HepG2 (cell line): ENCODE data around the gene DDX39B. TPM values are rescaled to one million over a fixed set of nuclear protein-coding genes. Genes with fewer than 3 reads are reported as not detected.

Experiments
- ATF7-NPFF ChIP-seq: sonication (generic); formaldehyde crosslinking; IDR thresholded peaks from 2 replicates; pipeline ENCODE4 v1.8.1; 2023; ENCODE audit warnings: mild to moderate bottlenecking, low read depth, missing genetic modification reagents, moderate library complexity
- CHD4 ChIP-seq: fragments of 200-600 bp; sonication (generic); IDR thresholded peaks from 2 replicates; pipeline ENCODE4 v1.7.0; 2017; ENCODE audit warnings: mild to moderate bottlenecking, low read length, borderline replicate concordance
- ETV5 ChIP-seq: IDR thresholded peaks from 2 replicates; pipeline ENCODE4 v1.6.1; 2018; ENCODE audit warnings: missing biosample characterization, missing genetic modification reagents, inconsistent platforms, borderline replicate concordance
- ETV6 ChIP-seq: sonication (generic); formaldehyde crosslinking; conservative IDR thresholded peaks from 2 replicates; pipeline ENCODE4 v1.4.0; 2020; ENCODE audit warnings: missing genetic modification reagents
- GPN1 ChIP-seq: sonication (generic); formaldehyde crosslinking; IDR thresholded peaks from 2 replicates; pipeline ENCODE4 v1.5.1; 2020; ENCODE audit warnings: missing genetic modification reagents, borderline replicate concordance
- MZF1 ChIP-seq: sonication (generic); formaldehyde crosslinking; IDR thresholded peaks from 2 replicates; pipeline ENCODE4 v1.8.1; 2023; ENCODE audit warnings: mild to moderate bottlenecking, missing genetic modification reagents, borderline replicate concordance
- POLR2AphosphoS2 ChIP-seq: IDR thresholded peaks from 2 replicates; pipeline ENCODE4 v1.6.1; 2011; ENCODE audit warnings: low read depth, low read length, improper control_type of control experiment
- SALL1 ChIP-seq: sonication (generic); formaldehyde crosslinking; IDR thresholded peaks from 2 replicates; pipeline ENCODE4 v1.8.0; 2022; ENCODE audit warnings: mild to moderate bottlenecking, missing genetic modification reagents
- SMAD3 ChIP-seq: sonication (generic); formaldehyde crosslinking; IDR thresholded peaks from 2 replicates; pipeline ENCODE4 v1.4.0; 2020; ENCODE audit warnings: missing genetic modification reagents
- SNAPC5 ChIP-seq: sonication (generic); formaldehyde crosslinking; IDR thresholded peaks from 2 replicates; pipeline ENCODE4 v1.8.1; 2023; ENCODE audit warnings: mild to moderate bottlenecking, missing genetic modification reagents, borderline replicate concordance
- SP4 ChIP-seq: sonication (generic); formaldehyde crosslinking; IDR thresholded peaks from 2 replicates; pipeline ENCODE4 v1.8.1; 2023; ENCODE audit warnings: mild to moderate bottlenecking, missing genetic modification reagents
- TAF15 ChIP-seq: fragments of 200-400 bp; formaldehyde crosslinking; IDR thresholded peaks from one replicate; pipeline ENCODE4 v1.6.1; 2018; ENCODE audit warnings: mild to moderate bottlenecking, low read depth, low read length; ENCODE audit not compliant: poor library complexity, severe bottlenecking
- THAP11 ChIP-seq: IDR thresholded peaks from 2 replicates; pipeline ENCODE4 v1.6.1; 2016; ENCODE audit warnings: missing biosample characterization, missing genetic modification reagents
- YEATS2 ChIP-seq: sonication (generic); formaldehyde crosslinking; IDR thresholded peaks from 2 replicates; pipeline ENCODE4 v1.4.0; 2020; ENCODE audit warnings: missing genetic modification reagents, borderline replicate concordance
- ZBTB1 ChIP-seq: sonication (generic); formaldehyde crosslinking; IDR thresholded peaks from 2 replicates; pipeline ENCODE4 v1.4.0; 2020; ENCODE audit warnings: missing genetic modification reagents, borderline replicate concordance
- ZBTB43 ChIP-seq: sonication (generic); formaldehyde crosslinking; conservative IDR thresholded peaks from 2 replicates; pipeline ENCODE4 v1.4.0; 2020; ENCODE audit warnings: missing genetic modification reagents
- ZFY ChIP-seq: sonication (generic); formaldehyde crosslinking; IDR thresholded peaks from 2 replicates; pipeline ENCODE4 v1.4.0; 2020; ENCODE audit warnings: missing genetic modification reagents
- ZKSCAN1 ChIP-seq: fragments of 150-350 bp; IDR thresholded peaks from 2 replicates; pipeline ENCODE4 v1.6.1; 2014; ENCODE audit warnings: low read length
- ZMYM4 ChIP-seq: sonication (generic); formaldehyde crosslinking; IDR thresholded peaks from 2 replicates; pipeline ENCODE4 v1.8.1; 2023; ENCODE audit warnings: mild to moderate bottlenecking, missing genetic modification reagents
- ZNF10 ChIP-seq: sonication (generic); formaldehyde crosslinking; IDR thresholded peaks from 2 replicates; pipeline ENCODE4 v1.4.0; 2020; ENCODE audit warnings: mild to moderate bottlenecking, low read depth, missing genetic modification reagents, borderline replicate concordance
- ZNF530 ChIP-seq: sonication (generic); formaldehyde crosslinking; IDR thresholded peaks from 2 replicates; pipeline ENCODE4 v1.5.0; 2020; ENCODE audit warnings: low read depth, mild to moderate bottlenecking, missing genetic modification reagents
- ZNF550 ChIP-seq: sonication (generic); formaldehyde crosslinking; IDR thresholded peaks from 2 replicates; pipeline ENCODE4 v1.4.0; 2020; ENCODE audit warnings: mild to moderate bottlenecking, missing genetic modification reagents, borderline replicate concordance
- polyA plus RNA-seq, 8 experiments: library from polyadenylated mRNA; depleted of rRNA in 3 of 8; stranded (reverse) in 7 of 8; unstranded in 1 of 8; fragments of >200 nt; fragmentation: Illumina TruSeq in 4 of 8; extraction: Trizol in 4 of 8; gene quantifications; 2 replicates each; pipeline versions ENCODE4 v1.2.1 to v1.2.3, GENCODE V29; 2011 to 2016; ENCODE audit warnings: low read depth in 4 of 8, missing spikeins in 1 of 8, mixed read lengths in 1 of 8; ENCODE audit not compliant: insufficient read depth in 1 of 8
- total RNA-seq, 5 experiments: library from RNA; depleted of rRNA; stranded (reverse); fragments of >200 nt; fragmentation: Illumina TruSeq; extraction: Trizol; gene quantifications; 2 replicates each; pipeline ENCODE4 v1.2.3, GENCODE V29; 2016; ENCODE audit warnings: low read depth in 1 of 5
- TF ChIP-seq, protein P1 (sequence below): sonication (generic); formaldehyde crosslinking; IDR thresholded peaks from 2 replicates; pipeline ENCODE4; 2020; ENCODE audit warnings: missing genetic modification reagents, mild to moderate bottlenecking, borderline replicate concordance
- TF ChIP-seq, protein P2 (sequence below): sonication (generic); formaldehyde crosslinking; IDR thresholded peaks from 2 replicates; pipeline ENCODE4 v1.9.0; 2021; ENCODE audit warnings: missing genetic modification reagents, mild to moderate bottlenecking, borderline replicate concordance

Gene DDX39B
- total and polyA plus RNA-seq, 2 of the 13 experiments (the other 11 are each of a cell fraction or from before 2014, with no cell fraction given) = 570 to 678 TPM

DNA sequence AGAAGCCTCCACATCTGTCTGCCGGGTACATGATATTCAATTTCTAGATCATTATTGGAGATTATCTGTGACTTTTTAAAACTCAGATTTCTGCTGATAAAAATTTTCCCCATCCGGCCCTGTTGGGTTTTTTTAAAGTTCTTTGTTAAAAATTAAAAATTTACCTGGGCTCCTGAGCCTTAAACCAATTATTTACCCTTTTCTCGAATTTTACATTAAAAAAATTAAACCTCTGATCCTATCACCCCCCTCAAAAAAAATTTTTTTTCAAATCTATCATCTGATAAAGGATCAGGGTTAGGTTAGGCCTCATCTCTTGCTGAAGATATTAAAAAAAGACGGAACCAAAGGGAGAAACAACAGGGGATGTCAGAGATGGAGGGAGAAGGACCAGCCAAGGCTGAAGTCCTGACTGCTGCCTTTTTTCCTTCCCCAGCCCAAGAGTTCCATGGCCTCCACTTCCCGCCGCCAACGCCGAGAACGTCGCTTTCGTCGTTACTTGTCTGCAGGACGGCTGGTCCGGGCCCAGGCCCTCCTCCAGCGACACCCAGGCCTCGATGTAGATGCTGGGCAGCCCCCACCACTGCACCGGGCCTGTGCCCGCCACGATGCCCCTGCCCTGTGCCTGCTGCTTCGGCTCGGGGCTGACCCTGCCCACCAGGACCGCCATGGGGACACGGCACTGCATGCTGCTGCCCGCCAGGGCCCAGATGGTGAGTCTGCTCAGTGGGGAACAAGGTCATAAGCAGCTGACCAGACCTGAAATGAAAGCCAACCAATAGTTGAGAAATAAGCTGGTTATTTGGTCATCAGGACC lies 6.1 kb upstream of the DDX39B start (continued):
- TF ChIP-seq SALL1 (CRISPR knock-in tag) (no peak; the same call in 1 of the 2 replicates), CHD4 (no peak), ETV6 (CRISPR knock-in tag) (no peak), POLR2AphosphoS2 (no peak), YEATS2 (CRISPR knock-in tag) (peak; percentile 75; the same call in 1 of the 2 replicates), ZNF10 (no peak), ZKSCAN1 (no peak), SP4 (CRISPR knock-in tag) (no peak), TAF15 (no peak), ETV5 (CRISPR knock-in tag) (no peak; the same call in 1 of the 2 replicates), ATF7-NPFF (no peak), ZNF550 (CRISPR knock-in tag) (0 out of 2 replicates have a peak, but pooled peaks have one; percentile 70), ZBTB1 (CRISPR knock-in tag) (no peak), THAP11 (no peak), ZMYM4 (CRISPR knock-in tag) (no peak), ZFY (CRISPR knock-in tag) (0 out of 2 replicates have a peak, but pooled peaks have one; percentile 3), SNAPC5 (CRISPR knock-in tag) (no peak), MZF1 (no peak), GPN1 (no peak), ZBTB43 (CRISPR knock-in tag) (no peak), ZNF530 (CRISPR knock-in tag) (no peak), SMAD3 (CRISPR knock-in tag) (no peak; the same call in 1 of the 2 replicates)
- TF ChIP-seq, protein P1, sequence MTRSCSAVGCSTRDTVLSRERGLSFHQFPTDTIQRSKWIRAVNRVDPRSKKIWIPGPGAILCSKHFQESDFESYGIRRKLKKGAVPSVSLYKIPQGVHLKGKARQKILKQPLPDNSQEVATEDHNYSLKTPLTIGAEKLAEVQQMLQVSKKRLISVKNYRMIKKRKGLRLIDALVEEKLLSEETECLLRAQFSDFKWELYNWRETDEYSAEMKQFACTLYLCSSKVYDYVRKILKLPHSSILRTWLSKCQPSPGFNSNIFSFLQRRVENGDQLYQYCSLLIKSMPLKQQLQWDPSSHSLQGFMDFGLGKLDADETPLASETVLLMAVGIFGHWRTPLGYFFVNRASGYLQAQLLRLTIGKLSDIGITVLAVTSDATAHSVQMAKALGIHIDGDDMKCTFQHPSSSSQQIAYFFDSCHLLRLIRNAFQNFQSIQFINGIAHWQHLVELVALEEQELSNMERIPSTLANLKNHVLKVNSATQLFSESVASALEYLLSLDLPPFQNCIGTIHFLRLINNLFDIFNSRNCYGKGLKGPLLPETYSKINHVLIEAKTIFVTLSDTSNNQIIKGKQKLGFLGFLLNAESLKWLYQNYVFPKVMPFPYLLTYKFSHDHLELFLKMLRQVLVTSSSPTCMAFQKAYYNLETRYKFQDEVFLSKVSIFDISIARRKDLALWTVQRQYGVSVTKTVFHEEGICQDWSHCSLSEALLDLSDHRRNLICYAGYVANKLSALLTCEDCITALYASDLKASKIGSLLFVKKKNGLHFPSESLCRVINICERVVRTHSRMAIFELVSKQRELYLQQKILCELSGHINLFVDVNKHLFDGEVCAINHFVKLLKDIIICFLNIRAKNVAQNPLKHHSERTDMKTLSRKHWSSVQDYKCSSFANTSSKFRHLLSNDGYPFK = no peak; the same call in 1 of the 2 replicates
- TF ChIP-seq, protein P2, sequence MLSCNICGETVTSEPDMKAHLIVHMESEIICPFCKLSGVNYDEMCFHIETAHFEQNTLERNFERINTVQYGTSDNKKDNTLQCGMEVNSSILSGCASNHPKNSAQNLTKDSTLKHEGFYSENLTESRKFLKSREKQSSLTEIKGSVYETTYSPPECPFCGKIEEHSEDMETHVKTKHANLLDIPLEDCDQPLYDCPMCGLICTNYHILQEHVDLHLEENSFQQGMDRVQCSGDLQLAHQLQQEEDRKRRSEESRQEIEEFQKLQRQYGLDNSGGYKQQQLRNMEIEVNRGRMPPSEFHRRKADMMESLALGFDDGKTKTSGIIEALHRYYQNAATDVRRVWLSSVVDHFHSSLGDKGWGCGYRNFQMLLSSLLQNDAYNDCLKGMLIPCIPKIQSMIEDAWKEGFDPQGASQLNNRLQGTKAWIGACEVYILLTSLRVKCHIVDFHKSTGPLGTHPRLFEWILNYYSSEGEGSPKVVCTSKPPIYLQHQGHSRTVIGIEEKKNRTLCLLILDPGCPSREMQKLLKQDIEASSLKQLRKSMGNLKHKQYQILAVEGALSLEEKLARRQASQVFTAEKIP (CRISPR knock-in tag) = no peak
